DOHH2 (cell line): Measurements from ENCODE around the gene EIF4ENIF1.

ENCODE experiments used
- EZH2phosphoT487 ChIP-seq: fragments of 200-600 bp; sonication (generic); IDR thresholded peaks from 2 replicates; pipeline ENCODE4 v1.6.1; 2017; ENCODE audit warnings: borderline replicate concordance, mild to moderate bottlenecking, antibody characterized with exemption, low read length, moderate library complexity, mixed read lengths
- TF ChIP-seq, protein P1 (sequence below): fragments of 200-600 bp; sonication (generic); IDR thresholded peaks from one replicate; pipeline ENCODE4 v1.5.1; 2014; ENCODE audit warnings: antibody characterized with exemption, mild to moderate bottlenecking, low read depth, low read length; ENCODE audit not compliant: poor library complexity, severe bottlenecking

DNA sequence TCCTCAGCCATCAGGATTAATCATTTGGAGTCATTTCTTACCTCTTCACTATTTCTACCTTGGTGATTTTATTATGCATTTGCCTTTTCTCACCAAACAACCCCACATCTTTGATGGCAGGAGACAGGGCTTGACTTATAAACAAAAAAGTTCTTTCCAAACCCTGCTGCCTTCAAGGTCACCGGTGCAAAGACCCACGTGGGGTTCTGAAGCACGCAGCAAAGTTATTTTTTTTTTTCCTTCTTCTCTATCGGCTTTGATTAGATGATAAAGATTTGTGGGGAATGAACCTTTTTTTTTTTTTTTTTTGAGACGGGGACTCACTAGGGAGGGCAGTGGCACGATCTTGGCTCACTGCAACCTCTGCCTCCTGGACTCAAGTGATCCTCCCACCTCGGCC lies 46.1 kb downstream of the EIF4ENIF1 start:
- TF ChIP-seq, protein P1, sequence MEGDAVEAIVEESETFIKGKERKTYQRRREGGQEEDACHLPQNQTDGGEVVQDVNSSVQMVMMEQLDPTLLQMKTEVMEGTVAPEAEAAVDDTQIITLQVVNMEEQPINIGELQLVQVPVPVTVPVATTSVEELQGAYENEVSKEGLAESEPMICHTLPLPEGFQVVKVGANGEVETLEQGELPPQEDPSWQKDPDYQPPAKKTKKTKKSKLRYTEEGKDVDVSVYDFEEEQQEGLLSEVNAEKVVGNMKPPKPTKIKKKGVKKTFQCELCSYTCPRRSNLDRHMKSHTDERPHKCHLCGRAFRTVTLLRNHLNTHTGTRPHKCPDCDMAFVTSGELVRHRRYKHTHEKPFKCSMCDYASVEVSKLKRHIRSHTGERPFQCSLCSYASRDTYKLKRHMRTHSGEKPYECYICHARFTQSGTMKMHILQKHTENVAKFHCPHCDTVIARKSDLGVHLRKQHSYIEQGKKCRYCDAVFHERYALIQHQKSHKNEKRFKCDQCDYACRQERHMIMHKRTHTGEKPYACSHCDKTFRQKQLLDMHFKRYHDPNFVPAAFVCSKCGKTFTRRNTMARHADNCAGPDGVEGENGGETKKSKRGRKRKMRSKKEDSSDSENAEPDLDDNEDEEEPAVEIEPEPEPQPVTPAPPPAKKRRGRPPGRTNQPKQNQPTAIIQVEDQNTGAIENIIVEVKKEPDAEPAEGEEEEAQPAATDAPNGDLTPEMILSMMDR: no peak
- no peak for TF ChIP-seq EZH2phosphoT487
